Activated CD4-positive, alpha-beta T cell treated with anti-CD3 and anti-CD28 coated beads, Interleukin-2, amount 10 ng/mL, durations not matched to agents 24 days and 14 days (primary cell): ENCODE data around the gene GYS1. TPM values are rescaled to one million over a fixed set of nuclear protein-coding genes. Genes with fewer than 3 reads are reported as not detected.

Experiments used
- DNase-seq: peaks from one replicate; pipeline ENCODE4 v3.0.0; 2022
- H3K27ac Mint-ChIP-seq: one replicate; pipeline ENCODE4 v1.8.0; 2022; ENCODE audit warnings: mild to moderate bottlenecking, mixed read lengths
- H3K27me3 Mint-ChIP-seq: one replicate; pipeline ENCODE4 v1.8.0; 2022; ENCODE audit warnings: mixed read lengths
- H3K36me3 Mint-ChIP-seq: one replicate; pipeline ENCODE4 v1.8.0; 2022; ENCODE audit warnings: low read depth, mild to moderate bottlenecking, mixed read lengths
- H3K4me1 Mint-ChIP-seq: one replicate; pipeline ENCODE4 v1.8.0; 2021; ENCODE audit warnings: mixed read lengths
- H3K4me3 Mint-ChIP-seq: one replicate; pipeline ENCODE4 v1.8.0; 2022; ENCODE audit warnings: mild to moderate bottlenecking, moderate library complexity, mixed read lengths
- H3K9me3 Mint-ChIP-seq: one replicate; pipeline ENCODE4 v1.8.0; 2021; ENCODE audit warnings: mixed read lengths
- intact Hi-C: fragments of 100-400 bp; cut with micrococcal nuclease; formaldehyde crosslinking; loops from one replicate; pipeline ENCODE4 v1.15.1; 2023
- total RNA-seq: library from RNA; stranded (reverse); gene quantifications from 2 replicates; pipeline ENCODE4 v1.2.3, GENCODE V29; 2022

The GYS1 gene
- total RNA-seq, 1 donor from 2014 or later = 73.8 TPM

DNA sequence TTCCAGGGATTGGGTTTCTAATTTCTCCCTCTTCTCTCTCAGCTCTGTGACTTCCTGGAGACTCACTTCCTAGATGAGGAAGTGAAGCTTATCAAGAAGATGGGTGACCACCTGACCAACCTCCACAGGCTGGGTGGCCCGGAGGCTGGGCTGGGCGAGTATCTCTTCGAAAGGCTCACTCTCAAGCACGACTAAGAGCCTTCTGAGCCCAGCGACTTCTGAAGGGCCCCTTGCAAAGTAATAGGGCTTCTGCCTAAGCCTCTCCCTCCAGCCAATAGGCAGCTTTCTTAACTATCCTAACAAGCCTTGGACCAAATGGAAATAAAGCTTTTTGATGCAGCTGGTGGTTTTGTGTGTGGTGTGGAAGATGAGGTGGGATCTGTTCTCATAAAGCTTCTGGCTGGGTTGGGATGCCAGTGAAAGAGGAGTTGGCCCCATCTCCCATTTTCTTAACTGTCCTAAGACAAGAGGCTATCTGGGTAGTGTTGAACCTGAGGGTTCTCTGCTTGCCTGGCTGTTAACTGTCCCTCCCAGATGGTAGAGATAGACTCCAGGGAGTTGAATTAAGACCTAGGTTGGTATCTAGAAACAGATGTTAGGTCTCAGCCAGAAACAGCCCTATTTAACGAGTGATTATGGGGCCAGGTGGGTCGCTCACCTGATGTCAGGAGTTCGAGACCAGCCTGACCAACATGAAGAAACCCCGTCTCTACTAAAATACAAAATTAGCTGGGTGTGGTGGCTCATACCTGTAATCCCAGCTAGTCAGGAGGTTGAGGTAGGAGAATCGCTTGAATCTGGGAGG, 26.4 kb downstream of the GYS1 start:
- intact Hi-C loops = no loop called here
- no peaks in the 10 kb centered on the region for H3K27me3 Mint-ChIP-seq
- DNase-seq = no peak
- peak overlapping the region; percentile 100 for H3K4me3 Mint-ChIP-seq
- peaks cover 58% of the 10 kb centered on the region for H3K4me1 Mint-ChIP-seq
- H3K9me3 Mint-ChIP-seq = no peaks in the 10 kb centered on the region
- peaks cover 53% of the 10 kb centered on the region for H3K36me3 Mint-ChIP-seq
- H3K27ac Mint-ChIP-seq = peak overlapping the region; percentile 99

GRCh38 chr19:48965806-48966540, 27.1 kb downstream of the GYS1 start:
- peaks cover 55% of the 10 kb centered on the region for H3K36me3 Mint-ChIP-seq
- H3K27me3 Mint-ChIP-seq = no peaks in the 10 kb centered on the region
- H3K9me3 Mint-ChIP-seq = no peaks in the 10 kb centered on the region
- H3K4me3 Mint-ChIP-seq = peak overlapping the region; percentile 100
- H3K27ac Mint-ChIP-seq = peak overlapping the region; percentile 99
- peaks cover 60% of the 10 kb centered on the region for H3K4me1 Mint-ChIP-seq
- DNase-seq = peak; percentile 96
- intact Hi-C loops = loop anchor here (1.0 to 2.0 kb wide), 4 partner anchors 27 to 171 kb away; partner anchors contain the start of genes GYS1, NUCB1 and RUVBL2

- Mint-ChIP-seq H3K36me3 (peaks cover 57% of the 10 kb centered on the region), H3K4me1 (peaks cover 58% of the 10 kb centered on the region), H3K9me3 (no peaks in the 10 kb centered on the region), H3K4me3 (peak within 1 kb of the TSS; percentile 100), H3K27me3 (no peaks in the 10 kb centered on the region), H3K27ac (peak within 1 kb of the TSS; percentile 99)
- intact Hi-C loops = loop anchor here (1.0 to 2.0 kb wide), 4 partner anchors 28 to 170 kb away; partner anchors contain the start of genes GYS1, NUCB1 and RUVBL2
- peak; percentile 98 for DNase-seq
These were observed 27.9 kb downstream of the GYS1 start, which contains the start of gene FTL for GRCh38 chr19:48965040-48965805. TSS of gene FTL (plus strand) at chr19:48965309. CDS start at chr19:48965508, 199 bp downstream.

DNA sequence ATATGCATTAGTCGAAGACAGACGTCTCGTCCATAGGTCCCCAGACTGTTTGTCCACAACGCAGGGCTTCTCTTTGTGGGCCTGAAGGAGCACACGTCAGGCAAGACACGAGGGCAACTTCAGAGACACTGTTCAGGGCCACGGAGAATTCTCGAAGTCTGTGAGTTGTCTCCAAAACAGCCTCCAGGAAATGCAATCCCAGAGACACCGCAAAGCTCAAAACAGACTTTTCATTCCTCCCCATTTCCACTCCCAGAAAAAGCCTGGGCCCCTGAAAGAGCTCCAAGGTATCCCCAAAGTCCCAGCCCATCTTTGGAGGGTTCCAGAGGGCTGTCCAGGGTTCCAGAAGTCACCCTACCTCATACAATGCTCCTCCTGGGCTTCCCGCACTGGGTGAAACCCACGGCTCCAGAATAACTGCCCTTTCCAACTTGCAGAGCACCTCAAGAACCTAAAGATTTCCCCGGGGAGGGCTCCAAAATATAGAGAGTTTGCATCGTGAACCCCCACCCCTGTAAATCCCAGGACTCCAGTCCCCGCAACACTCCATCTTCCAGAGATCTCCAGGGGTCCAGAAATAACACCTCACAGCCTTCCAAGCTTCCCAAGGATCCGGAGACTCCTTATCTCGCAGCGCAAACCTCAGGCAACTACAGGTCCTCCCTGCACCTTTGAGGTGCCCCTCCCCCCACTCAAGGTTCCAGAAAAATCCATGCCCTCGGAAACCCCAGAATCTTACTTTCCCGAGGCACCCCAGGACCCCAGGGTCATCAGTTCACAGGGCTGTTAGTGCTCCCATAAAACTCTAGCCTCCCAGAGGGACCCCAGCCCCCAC, 28.7 kb downstream of the GYS1 start:
- no peak for DNase-seq
- Mint-ChIP-seq H3K27me3 (no peaks in the 10 kb centered on the region), H3K36me3 (peaks cover 54% of the 10 kb centered on the region), H3K4me3 (peak overlapping the region; percentile 100), H3K9me3 (no peaks in the 10 kb centered on the region), H3K27ac (peak overlapping the region; percentile 99), H3K4me1 (peaks cover 58% of the 10 kb centered on the region)
- intact Hi-C loops = loop anchor here (1.0 to 5.0 kb wide), 6 partner anchors 10 to 327 kb away; partner anchors contain the start of genes BAX, DBP, GYS1 and NUCB1

- intact Hi-C loops = loop anchor here (1.0 to 5.0 kb wide), 4 partner anchors 9 to 326 kb away; partner anchors contain the start of genes BAX, DBP and NUCB1
- Mint-ChIP-seq H3K27me3 (no peaks in the 10 kb centered on the region), H3K27ac (peak overlapping the region; percentile 99), H3K4me3 (peak overlapping the region; percentile 100), H3K36me3 (peaks cover 54% of the 10 kb centered on the region), H3K9me3 (no peaks in the 10 kb centered on the region), H3K4me1 (peaks cover 63% of the 10 kb centered on the region)
- DNase-seq = peak; percentile 89
These were observed 29.5 kb downstream of the GYS1 start for GRCh38 chr19:48963371-48964204.

- peak overlapping the region; percentile 99 for H3K27ac Mint-ChIP-seq
- no peak for DNase-seq
- peaks cover 55% of the 10 kb centered on the region for H3K36me3 Mint-ChIP-seq
- no peaks in the 10 kb centered on the region for H3K9me3 Mint-ChIP-seq
- H3K27me3 Mint-ChIP-seq = no peaks in the 10 kb centered on the region
- H3K4me3 Mint-ChIP-seq = peak overlapping the region; percentile 100
- intact Hi-C loops = loop anchor here (5.0 kb wide), 1 partner anchor 326 kb away; the partner anchor contains the start of gene DBP
- H3K4me1 Mint-ChIP-seq = peaks cover 62% of the 10 kb centered on the region
These were observed 30.3 kb downstream of the GYS1 start for GRCh38 chr19:48962849-48963165.

GRCh38 chr19:48962029-48962848, 30.9 kb downstream of the GYS1 start:
- no peaks in the 10 kb centered on the region for H3K27me3 Mint-ChIP-seq
- DNase-seq = peak; percentile 81
- H3K9me3 Mint-ChIP-seq = no peaks in the 10 kb centered on the region
- H3K4me1 Mint-ChIP-seq = peaks cover 63% of the 10 kb centered on the region
- peak overlapping the region; percentile 100 for H3K4me3 Mint-ChIP-seq
- H3K27ac Mint-ChIP-seq = peak overlapping the region; percentile 99
- H3K36me3 Mint-ChIP-seq = peaks cover 57% of the 10 kb centered on the region
- intact Hi-C loops = loop anchor here (5.0 kb wide), 1 partner anchor 325 kb away; the partner anchor contains the start of gene DBP

DNA sequence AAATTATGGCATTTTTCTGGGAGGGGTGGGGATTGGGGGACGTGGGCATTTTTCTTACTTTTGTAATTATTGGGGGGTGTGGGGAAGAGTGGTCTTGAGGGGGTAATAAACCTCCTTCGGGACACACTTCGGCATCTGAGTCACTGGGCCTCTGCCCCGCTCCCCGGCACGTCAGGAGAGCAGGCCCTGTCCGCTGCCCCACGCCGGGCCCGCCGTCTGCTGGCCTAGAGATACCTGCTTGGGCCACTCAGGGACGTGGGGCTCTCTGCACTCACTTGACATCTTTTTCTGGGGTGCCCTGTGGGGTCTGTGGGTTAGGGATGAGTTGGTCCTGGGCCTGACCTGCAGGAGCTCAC, 31.5 kb downstream of the GYS1 start:
- Mint-ChIP-seq H3K27ac (peak overlapping the region; percentile 99), H3K9me3 (no peaks in the 10 kb centered on the region), H3K4me1 (peaks cover 62% of the 10 kb centered on the region), H3K27me3 (no peaks in the 10 kb centered on the region), H3K36me3 (peaks cover 56% of the 10 kb centered on the region), H3K4me3 (peak overlapping the region; percentile 100)
- intact Hi-C loops = loop anchor here (5.0 kb wide), 1 partner anchor 324 kb away; the partner anchor contains the start of gene DBP
- DNase-seq = no peak

DNA sequence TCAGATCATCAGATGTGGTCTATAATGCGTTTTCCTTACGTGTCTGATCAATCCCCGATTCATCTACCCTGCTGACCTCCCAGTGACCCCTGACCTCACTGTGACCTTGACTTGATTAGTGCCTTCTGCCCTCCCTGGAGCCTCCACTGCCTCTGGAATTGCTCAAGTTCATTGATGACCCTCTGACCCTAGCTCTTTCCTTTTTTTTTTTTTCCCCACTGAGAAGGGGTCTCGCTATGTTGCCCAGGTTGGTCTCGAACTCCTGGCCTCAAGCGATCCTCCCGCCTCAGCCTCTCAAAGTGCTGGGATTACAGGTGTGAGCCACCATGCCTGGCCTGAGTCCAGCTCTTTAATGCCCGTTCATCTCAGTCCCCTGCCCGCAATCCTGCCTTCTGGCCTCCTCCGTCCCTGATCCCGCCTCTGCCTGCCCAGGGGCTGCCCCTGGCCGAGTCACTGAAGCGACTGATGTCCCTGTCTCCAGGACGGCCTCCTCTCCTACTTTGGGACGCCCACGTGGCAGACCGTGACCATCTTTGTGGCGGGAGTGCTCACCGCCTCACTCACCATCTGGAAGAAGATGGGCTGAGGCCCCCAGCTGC, 32.0 kb downstream of the GYS1 start:
- Mint-ChIP-seq H3K36me3 (peaks cover 54% of the 10 kb centered on the region), H3K27ac (peak overlapping the region; percentile 45), H3K4me1 (peaks cover 60% of the 10 kb centered on the region), H3K9me3 (no peaks in the 10 kb centered on the region), H3K27me3 (no peaks in the 10 kb centered on the region), H3K4me3 (peak overlapping the region; percentile 18)
- intact Hi-C loops = loop anchor here (5.0 kb wide), 1 partner anchor 324 kb away; the partner anchor contains the start of gene DBP
- DNase-seq = no peak

- peak; percentile 78 for DNase-seq
- Mint-ChIP-seq H3K36me3 (peaks cover 53% of the 10 kb centered on the region), H3K4me1 (peaks cover 54% of the 10 kb centered on the region), H3K9me3 (no peaks in the 10 kb centered on the region), H3K27ac (no peak overlapping the region), H3K4me3 (no peak overlapping the region), H3K27me3 (no peaks in the 10 kb centered on the region)
- intact Hi-C loops = loop anchor here (5.0 kb wide), 1 partner anchor 322 kb away; the partner anchor contains the start of gene DBP
These were observed 33.5 kb downstream of the GYS1 start for GRCh38 chr19:48959341-48960239.
